ENCODE data around the gene SPPL3.

- TF ChIP-seq USF1 (IDR thresholded peaks at IDR 0.05): no peak
- no peak for TF ChIP-seq FOXM1 (IDR thresholded peaks at IDR 0.05; ENCODE audit: borderline replicate concordance, low read depth)
- TF ChIP-seq REST (IDR thresholded peaks at IDR 0.05; ENCODE audit: low read depth): no peak
- no peak for TF ChIP-seq YY1 (IDR thresholded peaks at IDR 0.05; ENCODE audit: low read depth)
- no peak for TF ChIP-seq EP300 (IDR thresholded peaks at IDR 0.05; ENCODE audit: borderline replicate concordance)
- no peak for TF ChIP-seq EGR1 (IDR thresholded peaks at IDR 0.05)
- TF ChIP-seq MAX (IDR thresholded peaks at IDR 0.05): no peak
- no peak for TF ChIP-seq TAF1 (IDR thresholded peaks at IDR 0.05; ENCODE audit: low read depth)
- TF ChIP-seq ZBTB7A (IDR thresholded peaks at IDR 0.05; ENCODE audit: low read depth): no peak
- TF ChIP-seq CREB1 (IDR thresholded peaks at IDR 0.05; ENCODE audit: low read depth): no peak
- no peak for TF ChIP-seq RAD21 (IDR thresholded peaks at IDR 0.05; ENCODE audit: low read depth)
- TF ChIP-seq CEBPB (IDR thresholded peaks at IDR 0.05): no peak
- TF ChIP-seq NFIC (IDR thresholded peaks at IDR 0.05): no peak
Measured at GRCh38 chr12:120733574-120733973, 170.6 kb downstream of the SPPL3 start.
